Activated CD4-positive, alpha-beta T cell treated with anti-CD3 and anti-CD28 coated beads, Interleukin-2, amount 50 U/mL, for 1 hour (primary cell): Measurements from ENCODE around the gene ZSCAN12.
"Not testable (repeated sequence)": the region's sequence is repeated elsewhere in the genome, so short reads cannot be mapped to it uniquely, and the experiment has no call there.

Experiments used
- DNase-seq: peaks from one replicate; pipeline ENCODE4 v3.0.0-alpha.2; 2020

The ZSCAN12 gene

GRCh38 chr6:28399350-28400121 lies at the start of gene ZSCAN12:
ZSCAN12 (minus strand) TSS chr6:28399747; CDS start chr6:28398405, 1,342 bp downstream.
- DNase-seq: peak; percentile 79

DNA sequence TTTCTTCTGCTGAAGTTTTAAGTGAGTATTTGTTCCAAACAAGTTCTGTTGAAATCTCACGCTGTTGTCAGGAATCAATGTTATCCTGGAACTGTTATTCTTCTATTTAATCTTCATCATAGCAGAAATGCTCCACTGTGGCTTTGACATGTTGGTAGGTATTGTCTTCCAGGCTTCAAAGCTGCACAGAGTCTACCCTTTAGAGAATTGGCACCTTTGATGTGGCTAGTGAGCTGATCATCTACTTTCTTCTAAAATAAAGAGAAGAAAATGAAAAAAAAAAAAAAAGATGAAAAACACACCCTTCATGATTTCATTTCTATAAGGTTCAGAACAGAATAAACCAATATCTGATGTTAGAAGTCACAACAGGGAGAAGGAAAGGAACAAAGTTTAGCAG lies 49.5 kb upstream of the ZSCAN12 start:
- no peak for DNase-seq

- DNase-seq: not testable (repeated sequence)
These were observed 48.0 kb upstream of the ZSCAN12 start for GRCh38 chr6:28447512-28447906.

GRCh38 chr6:28446818-28447511 lies 47.4 kb upstream of the ZSCAN12 start:
- DNase-seq: no peak

DNA sequence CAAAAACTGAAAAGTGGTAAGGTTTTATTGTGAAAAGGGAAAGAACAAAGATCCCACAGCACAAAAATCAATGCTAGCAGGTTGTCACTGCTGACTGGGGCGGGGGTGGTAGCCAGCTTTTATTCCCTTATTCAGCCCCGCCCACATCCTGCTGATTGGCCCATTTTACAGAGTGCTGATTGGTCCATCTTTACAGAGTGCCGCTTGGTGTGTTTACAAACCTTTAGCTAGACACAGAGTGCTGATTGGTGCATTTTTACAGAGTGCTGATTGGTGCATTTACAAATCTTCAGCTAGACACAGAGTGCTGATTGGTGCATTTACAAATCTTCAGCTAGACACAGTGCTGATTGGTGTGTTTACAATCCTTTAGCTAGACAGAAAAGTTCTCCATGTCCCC lies 45.2 kb upstream of the ZSCAN12 start:
- not testable (repeated sequence) for DNase-seq

DNA sequence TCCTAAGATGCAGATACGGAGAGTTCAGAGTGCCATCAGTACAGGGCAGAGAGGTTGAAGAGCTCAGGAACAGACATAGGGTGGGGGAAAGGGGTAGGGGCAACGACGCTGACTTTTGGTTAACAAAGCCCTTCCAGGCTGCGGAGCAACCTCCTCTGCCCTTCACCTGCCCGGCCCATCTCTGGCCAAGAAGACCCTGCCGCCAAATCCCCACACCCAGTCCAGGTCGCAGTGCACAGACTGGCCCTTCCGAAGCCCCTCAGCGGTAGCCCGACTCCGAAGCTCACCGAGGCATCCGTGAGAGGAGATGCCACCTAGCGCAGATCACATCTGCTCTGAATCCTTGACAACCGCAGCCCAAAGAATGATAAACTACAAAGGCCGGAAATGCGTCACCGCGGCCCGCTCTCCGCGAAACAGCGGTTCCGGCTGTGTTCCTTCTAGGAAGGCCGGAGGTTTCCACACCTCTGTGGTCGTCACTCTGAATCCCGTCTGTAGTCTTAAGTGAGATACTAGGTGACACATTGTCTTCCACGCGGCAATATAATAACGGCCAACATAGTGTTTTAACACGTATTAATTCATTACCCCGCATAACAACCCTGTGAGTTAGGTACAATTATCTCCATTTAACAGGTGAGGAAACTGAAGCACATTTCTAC lies 43.7 kb upstream of the ZSCAN12 start, which contains the start of gene ZSCAN23:
Gene ZSCAN23, minus strand, starts transcription at position 380 of the 662 bp plus-strand sequence. CDS start 7,225 bp downstream, outside the sequence.
- peak; percentile 82 for DNase-seq

- DNase-seq: no peak
These were observed 43.0 kb upstream of the ZSCAN12 start for GRCh38 chr6:28442586-28442985.

DNA sequence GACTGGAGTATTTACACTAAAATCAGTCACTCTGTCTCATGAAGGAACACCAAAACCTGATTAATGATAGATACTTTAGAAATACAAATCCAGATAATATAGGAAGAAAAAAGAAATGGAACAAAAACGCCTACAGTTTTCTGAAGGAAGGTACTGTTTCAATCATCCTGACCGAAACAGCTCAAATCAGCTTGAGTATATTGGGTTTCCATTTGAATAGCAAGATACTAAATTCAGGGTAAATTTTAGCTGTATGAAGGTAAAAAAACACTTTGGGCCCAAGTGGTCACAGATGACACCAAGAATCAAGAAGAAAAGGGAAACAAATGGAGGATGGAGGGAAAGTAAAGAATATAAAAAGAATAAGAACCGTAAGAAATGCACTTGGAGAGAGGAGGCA lies 36.9 kb upstream of the ZSCAN12 start:
- DNase-seq: no peak

DNA sequence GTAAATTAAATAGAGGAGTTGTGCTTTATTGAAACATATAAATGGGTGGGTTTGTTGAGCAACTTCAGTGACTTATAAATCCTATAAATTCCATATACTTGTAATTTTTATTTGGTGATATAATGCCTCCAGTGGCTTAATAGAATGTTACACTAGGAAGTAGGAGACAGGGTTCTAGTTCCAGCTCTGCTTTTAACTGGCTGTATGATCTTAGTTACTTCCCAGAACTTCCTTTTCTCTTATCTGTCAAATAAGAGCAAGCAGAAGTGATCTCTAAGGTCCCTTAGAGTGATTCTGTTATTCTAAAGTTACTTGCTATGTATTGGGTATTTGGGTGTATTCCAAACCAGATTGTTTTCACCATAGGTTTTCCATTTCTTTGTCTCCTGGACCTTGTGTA lies 33.6 kb upstream of the ZSCAN12 start:
- no peak for DNase-seq

- no peak for DNase-seq
These were observed 30.2 kb upstream of the ZSCAN12 start for GRCh38 chr6:28429781-28430180.

- DNase-seq: no peak
These were observed 26.5 kb upstream of the ZSCAN12 start for GRCh38 chr6:28425944-28426541.

DNA sequence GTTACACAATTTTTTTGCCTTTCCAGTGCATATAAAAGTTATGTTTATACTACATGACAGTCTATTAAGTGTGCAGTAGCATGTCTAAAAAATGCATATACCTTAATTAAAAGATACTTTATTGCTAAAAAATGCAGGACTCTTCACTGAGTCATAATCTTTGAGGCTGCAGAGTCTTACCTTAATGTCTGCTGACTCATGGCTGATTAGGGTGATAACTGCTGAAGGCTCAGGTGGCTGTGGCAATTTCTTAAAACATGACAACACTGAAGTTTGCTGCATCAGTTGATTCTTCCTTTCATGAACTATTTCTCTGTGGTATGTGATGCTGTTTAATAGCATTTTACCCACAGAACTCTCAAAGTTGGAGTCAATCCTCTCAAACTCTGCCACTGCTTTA lies 24.6 kb upstream of the ZSCAN12 start:
- DNase-seq: no peak

- DNase-seq: no peak
These were observed 24.0 kb upstream of the ZSCAN12 start for GRCh38 chr6:28423546-28423945.

DNA sequence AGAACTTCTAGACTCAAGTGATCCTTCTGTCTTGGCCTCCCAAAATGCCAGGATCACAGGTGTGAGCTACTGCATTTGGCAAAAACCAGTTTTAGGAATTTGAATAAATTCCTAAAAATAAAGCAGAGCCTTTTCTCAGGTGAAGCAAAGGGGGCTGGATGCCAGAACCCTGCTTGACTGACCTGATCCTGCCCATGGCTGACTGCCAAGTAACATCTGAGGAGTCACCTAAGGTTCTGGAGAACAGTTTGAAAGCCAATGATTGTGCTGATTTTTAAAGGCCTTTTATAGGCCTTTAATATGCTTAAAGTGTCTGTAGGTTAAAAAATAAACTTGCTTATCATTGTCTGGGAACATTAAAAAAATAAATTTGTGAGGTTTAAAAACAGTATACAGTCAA lies 14.1 kb upstream of the ZSCAN12 start:
- no peak for DNase-seq

- DNase-seq: no peak
These were observed 11.2 kb upstream of the ZSCAN12 start for GRCh38 chr6:28410767-28411166.

- no peak for DNase-seq
These were observed 8.7 kb upstream of the ZSCAN12 start for GRCh38 chr6:28408076-28408802.

GRCh38 chr6:28407401-28407800 lies 7.9 kb upstream of the ZSCAN12 start:
- DNase-seq: no peak

DNA sequence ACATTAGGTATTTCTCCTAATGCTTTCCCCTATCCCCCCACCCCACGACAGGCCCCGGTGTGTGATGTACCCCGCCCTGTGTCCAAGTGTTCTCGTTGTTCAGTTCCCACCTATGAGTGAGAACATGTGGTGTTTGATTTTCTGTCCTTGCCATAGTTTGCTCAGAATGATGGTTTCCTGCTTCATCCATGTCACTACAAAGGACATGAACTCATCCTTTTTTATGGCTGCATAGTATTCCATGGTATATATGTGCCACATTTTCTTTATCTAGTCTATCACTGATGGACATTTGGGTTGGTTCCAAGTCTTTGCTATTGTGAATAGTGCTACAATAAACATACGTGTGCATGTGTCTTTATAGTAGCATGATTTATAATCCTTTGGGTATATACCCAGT lies 4.4 kb upstream of the ZSCAN12 start:
- not testable (repeated sequence) for DNase-seq

DNA sequence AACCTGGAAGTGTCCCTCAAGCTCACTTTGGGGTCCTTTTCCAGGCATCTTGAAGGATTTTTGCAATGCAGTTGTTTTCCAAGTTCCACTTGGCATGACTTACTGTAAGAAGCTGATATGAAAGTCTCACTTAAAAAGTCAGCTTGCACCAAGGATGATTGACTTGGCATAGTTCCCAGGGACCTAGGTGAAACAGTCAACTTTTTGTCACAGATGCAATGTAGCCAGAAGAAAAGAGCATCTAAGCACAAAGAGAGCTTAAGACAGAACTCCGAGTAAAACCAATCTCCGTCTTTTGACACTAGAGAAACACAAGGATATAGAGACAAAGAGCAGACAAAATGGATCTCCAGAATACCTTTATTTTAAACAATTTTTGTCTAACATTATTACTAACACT lies 2.6 kb upstream of the ZSCAN12 start:
- no peak for DNase-seq

DNA sequence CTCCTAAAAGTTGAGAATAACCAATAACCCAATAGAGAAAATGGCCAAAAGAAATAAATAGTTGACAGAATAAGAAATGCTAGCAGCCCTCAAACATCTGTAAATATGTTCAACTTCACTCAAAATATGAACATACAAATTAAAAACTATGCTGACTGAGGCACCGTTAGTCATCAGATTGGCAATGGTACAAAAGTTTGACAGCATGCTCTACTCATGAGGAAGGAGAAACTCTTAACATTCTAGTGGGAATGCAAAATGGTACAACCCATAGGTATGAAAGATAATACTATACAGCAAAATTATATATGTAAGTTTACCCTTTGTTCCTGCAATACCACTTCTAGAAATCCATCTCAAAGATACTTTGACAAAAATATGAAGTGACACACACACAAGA lies 1.6 kb upstream of the ZSCAN12 start:
- DNase-seq: no peak

DNA sequence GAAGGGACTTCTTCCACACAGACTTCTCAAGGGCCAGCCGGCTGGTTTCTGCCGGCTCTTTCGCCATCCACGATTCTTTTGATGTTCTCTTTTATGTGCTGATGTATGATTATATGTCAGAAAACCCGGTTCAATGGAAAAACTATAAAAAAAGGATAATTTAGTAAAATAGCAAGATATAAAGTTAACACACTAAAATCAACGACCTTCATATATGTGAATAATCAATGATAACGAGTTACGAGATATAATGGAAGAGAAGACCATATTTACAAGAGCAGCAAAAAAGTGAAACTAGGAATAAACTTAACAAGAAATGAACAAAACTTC lies 540 bp upstream of the ZSCAN12 start:
- no peak for DNase-seq

DNA sequence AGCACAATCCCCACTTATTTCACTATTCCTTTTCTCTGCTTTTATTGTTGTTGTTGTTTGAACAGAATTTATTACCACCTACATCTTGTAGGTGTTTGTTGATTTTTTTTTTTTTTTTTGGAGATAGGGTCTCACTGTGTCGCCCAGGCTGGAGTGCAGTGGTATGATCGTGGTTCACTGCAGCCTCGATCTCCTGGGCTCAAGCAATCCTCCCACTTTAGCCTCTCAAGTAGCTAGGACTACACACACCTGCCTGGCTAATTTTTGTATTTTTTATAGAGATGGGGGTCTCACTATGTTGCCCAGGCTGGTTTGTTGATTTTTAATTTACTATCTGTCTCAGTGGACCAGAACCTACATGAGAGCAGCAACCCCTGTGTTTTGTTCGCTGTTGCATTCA lies 3.6 kb downstream of the ZSCAN12 start:
- no peak for DNase-seq
